SK-N-SH treated with all-trans-retinoic acid at 6 μM for 48 hours (cell line): ENCODE results near the gene LRRK1.

Source experiments
- ATAC-seq: fragments of 200-7000 bp; cut with Tn5 transposase; 3 replicates; pipeline ENCODE4 v1.9.1; 2020; ENCODE audit warnings: mild to moderate bottlenecking, moderate library complexity
- ARNTL ChIP-seq: fragments of 450-650 bp; formaldehyde crosslinking; IDR thresholded peaks from 2 replicates; pipeline ENCODE4 v1.5.0; 2020; ENCODE audit warnings: low read depth, mild to moderate bottlenecking, moderate library complexity, borderline replicate concordance
- CSDC2 ChIP-seq: fragments of 250-450 bp; sonication (Bioruptor Pico); IDR thresholded peaks from 2 replicates; pipeline ENCODE4 v1.5.0; 2020; ENCODE audit warnings: mild to moderate bottlenecking, moderate library complexity
- ESRRG ChIP-seq: fragments of 250-450 bp; sonication (Bioruptor Pico); IDR thresholded peaks from 2 replicates; pipeline ENCODE4 v1.6.1; 2021; ENCODE audit warnings: mild to moderate bottlenecking
- GLIS3 ChIP-seq: fragments of 250-450 bp; sonication (Bioruptor Pico); IDR thresholded peaks from 2 replicates; pipeline ENCODE4 v1.5.0; 2020; ENCODE audit warnings: mild to moderate bottlenecking, moderate library complexity
- OSR1 ChIP-seq: fragments of 250-450 bp; sonication (Bioruptor Pico); IDR thresholded peaks from 2 replicates; pipeline ENCODE4 v1.8.0; 2022; ENCODE audit warnings: moderate library complexity, mild to moderate bottlenecking, inconsistent platforms
- POU6F1 ChIP-seq: fragments of 250-450 bp; sonication (Bioruptor Pico); IDR thresholded peaks from 2 replicates; pipeline ENCODE4 v1.8.0; 2021; ENCODE audit warnings: low read depth, mild to moderate bottlenecking, moderate library complexity, borderline replicate concordance
- PPARA ChIP-seq: fragments of 250-450 bp; sonication (Bioruptor Pico); IDR thresholded peaks from 2 replicates; pipeline ENCODE4 v1.5.0; 2020; ENCODE audit warnings: mild to moderate bottlenecking, borderline replicate concordance
- RARB ChIP-seq: fragments of 250-450 bp; sonication (Bioruptor Pico); IDR thresholded peaks from 2 replicates; pipeline ENCODE4 v1.8.0; 2021; ENCODE audit warnings: mild to moderate bottlenecking, moderate library complexity
- SNAI2 ChIP-seq: fragments of 250-450 bp; sonication (Bioruptor Pico); IDR thresholded peaks from 2 replicates; pipeline ENCODE4 v1.5.0; 2020; ENCODE audit warnings: mild to moderate bottlenecking, moderate library complexity
- TCF4 ChIP-seq: fragments of 250-450 bp; sonication (Bioruptor Pico); IDR thresholded peaks from 2 replicates; pipeline ENCODE4 v1.8.0; 2021; ENCODE audit warnings: mild to moderate bottlenecking, moderate library complexity, borderline replicate concordance
- TOX ChIP-seq: fragments of 250-450 bp; sonication (Bioruptor Pico); IDR thresholded peaks from 2 replicates; pipeline ENCODE4 v1.8.0; 2021; ENCODE audit warnings: mild to moderate bottlenecking, moderate library complexity, borderline replicate concordance
- ZC3H10 ChIP-seq: fragments of 250-450 bp; sonication (Bioruptor Pico); IDR thresholded peaks from 2 replicates; pipeline ENCODE4 v1.5.1; 2021; ENCODE audit warnings: mild to moderate bottlenecking, moderate library complexity
- ZFP3 ChIP-seq: fragments of 250-450 bp; sonication (Bioruptor Pico); IDR thresholded peaks from 2 replicates; pipeline ENCODE4 v1.5.0; 2020; ENCODE audit warnings: mild to moderate bottlenecking, moderate library complexity
- ZFP30 ChIP-seq: fragments of 450-650 bp; formaldehyde crosslinking; IDR thresholded peaks from 2 replicates; pipeline ENCODE4 v1.5.0; 2022; ENCODE audit warnings: mild to moderate bottlenecking, moderate library complexity
- ZNF565 ChIP-seq: fragments of 450-650 bp; formaldehyde crosslinking; conservative IDR thresholded peaks from 2 replicates; pipeline ENCODE4 v1.5.0; 2020; ENCODE audit warnings: low read depth, mild to moderate bottlenecking, moderate library complexity
- ZNF70 ChIP-seq: fragments of 450-650 bp; formaldehyde crosslinking; IDR thresholded peaks from 2 replicates; pipeline ENCODE4 v1.5.0; 2020; ENCODE audit warnings: mild to moderate bottlenecking, moderate library complexity
- ZNF8 ChIP-seq: fragments of 450-650 bp; formaldehyde crosslinking; IDR thresholded peaks from 2 replicates; pipeline ENCODE4 v1.5.0; 2020; ENCODE audit warnings: mild to moderate bottlenecking, moderate library complexity
- TF ChIP-seq, protein P1 (sequence below): fragments of 250-450 bp; sonication (Bioruptor Pico); IDR thresholded peaks from 2 replicates; pipeline ENCODE4 v1.5.1; 2020; ENCODE audit warnings: low read depth, mild to moderate bottlenecking, moderate library complexity
- TF ChIP-seq, protein P2 (sequence below): fragments of 250-450 bp; sonication (Bioruptor Pico); IDR thresholded peaks from 2 replicates; pipeline ENCODE4 v1.5.0; 2020; ENCODE audit warnings: mild to moderate bottlenecking, moderate library complexity
- TF ChIP-seq, protein P3 (sequence below): fragments of 250-450 bp; sonication (Bioruptor Pico); IDR thresholded peaks from 2 replicates; pipeline ENCODE4 v1.5.1; 2021; ENCODE audit warnings: mild to moderate bottlenecking, moderate library complexity

The LRRK1 gene

GRCh38 chr15:100981086-100981485 lies 61.9 kb downstream of the LRRK1 start:
- no peak for ATAC-seq
- TF ChIP-seq ZFP30 (CRISPR knock-in tag) (no peak), ZC3H10 (CRISPR knock-in tag) (no peak), SNAI2 (CRISPR knock-in tag) (no peak), TCF4 (CRISPR knock-in tag) (no peak), GLIS3 (no peak), ARNTL (CRISPR knock-in tag) (no peak)
- TF ChIP-seq, protein P1, sequence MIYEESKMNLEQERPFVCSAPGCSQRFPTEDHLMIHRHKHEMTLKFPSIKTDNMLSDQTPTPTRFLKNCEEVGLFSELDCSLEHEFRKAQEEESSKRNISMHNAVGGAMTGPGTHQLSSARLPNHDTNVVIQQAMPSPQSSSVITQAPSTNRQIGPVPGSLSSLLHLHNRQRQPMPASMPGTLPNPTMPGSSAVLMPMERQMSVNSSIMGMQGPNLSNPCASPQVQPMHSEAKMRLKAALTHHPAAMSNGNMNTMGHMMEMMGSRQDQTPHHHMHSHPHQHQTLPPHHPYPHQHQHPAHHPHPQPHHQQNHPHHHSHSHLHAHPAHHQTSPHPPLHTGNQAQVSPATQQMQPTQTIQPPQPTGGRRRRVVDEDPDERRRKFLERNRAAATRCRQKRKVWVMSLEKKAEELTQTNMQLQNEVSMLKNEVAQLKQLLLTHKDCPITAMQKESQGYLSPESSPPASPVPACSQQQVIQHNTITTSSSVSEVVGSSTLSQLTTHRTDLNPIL (CRISPR knock-in tag): no peak

GRCh38 chr15:100983221-100983620 lies 64.1 kb downstream of the LRRK1 start:
- TF ChIP-seq ZFP30 (CRISPR knock-in tag): no peak
- TF ChIP-seq POU6F1 (CRISPR knock-in tag): no peak
- TF ChIP-seq SNAI2 (CRISPR knock-in tag): no peak
- TF ChIP-seq CSDC2 (CRISPR knock-in tag): no peak
- no peak for TF ChIP-seq OSR1 (CRISPR knock-in tag)
- TF ChIP-seq ZNF8: no peak
- TF ChIP-seq ZC3H10 (CRISPR knock-in tag): no peak
- TF ChIP-seq ESRRG (CRISPR knock-in tag): no peak
- TF ChIP-seq, protein P1 (CRISPR knock-in tag): no peak
- no peak for TF ChIP-seq PPARA (CRISPR knock-in tag)
- no peak for TF ChIP-seq TCF4 (CRISPR knock-in tag)
- no peak for TF ChIP-seq ZNF70
- TF ChIP-seq, protein P2, sequence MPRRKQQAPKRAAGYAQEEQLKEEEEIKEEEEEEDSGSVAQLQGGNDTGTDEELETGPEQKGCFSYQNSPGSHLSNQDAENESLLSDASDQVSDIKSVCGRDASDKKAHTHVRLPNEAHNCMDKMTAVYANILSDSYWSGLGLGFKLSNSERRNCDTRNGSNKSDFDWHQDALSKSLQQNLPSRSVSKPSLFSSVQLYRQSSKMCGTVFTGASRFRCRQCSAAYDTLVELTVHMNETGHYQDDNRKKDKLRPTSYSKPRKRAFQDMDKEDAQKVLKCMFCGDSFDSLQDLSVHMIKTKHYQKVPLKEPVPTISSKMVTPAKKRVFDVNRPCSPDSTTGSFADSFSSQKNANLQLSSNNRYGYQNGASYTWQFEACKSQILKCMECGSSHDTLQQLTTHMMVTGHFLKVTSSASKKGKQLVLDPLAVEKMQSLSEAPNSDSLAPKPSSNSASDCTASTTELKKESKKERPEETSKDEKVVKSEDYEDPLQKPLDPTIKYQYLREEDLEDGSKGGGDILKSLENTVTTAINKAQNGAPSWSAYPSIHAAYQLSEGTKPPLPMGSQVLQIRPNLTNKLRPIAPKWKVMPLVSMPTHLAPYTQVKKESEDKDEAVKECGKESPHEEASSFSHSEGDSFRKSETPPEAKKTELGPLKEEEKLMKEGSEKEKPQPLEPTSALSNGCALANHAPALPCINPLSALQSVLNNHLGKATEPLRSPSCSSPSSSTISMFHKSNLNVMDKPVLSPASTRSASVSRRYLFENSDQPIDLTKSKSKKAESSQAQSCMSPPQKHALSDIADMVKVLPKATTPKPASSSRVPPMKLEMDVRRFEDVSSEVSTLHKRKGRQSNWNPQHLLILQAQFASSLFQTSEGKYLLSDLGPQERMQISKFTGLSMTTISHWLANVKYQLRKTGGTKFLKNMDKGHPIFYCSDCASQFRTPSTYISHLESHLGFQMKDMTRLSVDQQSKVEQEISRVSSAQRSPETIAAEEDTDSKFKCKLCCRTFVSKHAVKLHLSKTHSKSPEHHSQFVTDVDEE (CRISPR knock-in tag): no peak
- TF ChIP-seq ZNF565 (CRISPR knock-in tag): no peak
- TF ChIP-seq, protein P3, sequence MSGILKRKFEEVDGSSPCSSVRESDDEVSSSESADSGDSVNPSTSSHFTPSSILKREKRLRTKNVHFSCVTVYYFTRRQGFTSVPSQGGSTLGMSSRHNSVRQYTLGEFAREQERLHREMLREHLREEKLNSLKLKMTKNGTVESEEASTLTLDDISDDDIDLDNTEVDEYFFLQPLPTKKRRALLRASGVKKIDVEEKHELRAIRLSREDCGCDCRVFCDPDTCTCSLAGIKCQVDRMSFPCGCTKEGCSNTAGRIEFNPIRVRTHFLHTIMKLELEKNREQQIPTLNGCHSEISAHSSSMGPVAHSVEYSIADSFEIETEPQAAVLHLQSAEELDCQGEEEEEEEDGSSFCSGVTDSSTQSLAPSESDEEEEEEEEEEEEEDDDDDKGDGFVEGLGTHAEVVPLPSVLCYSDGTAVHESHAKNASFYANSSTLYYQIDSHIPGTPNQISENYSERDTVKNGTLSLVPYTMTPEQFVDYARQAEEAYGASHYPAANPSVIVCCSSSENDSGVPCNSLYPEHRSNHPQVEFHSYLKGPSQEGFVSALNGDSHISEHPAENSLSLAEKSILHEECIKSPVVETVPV (CRISPR knock-in tag): no peak
- no peak for TF ChIP-seq ZFP3 (CRISPR knock-in tag)
- TF ChIP-seq RARB (CRISPR knock-in tag): no peak
- no peak for TF ChIP-seq ARNTL (CRISPR knock-in tag)
- no peak for TF ChIP-seq TOX (CRISPR knock-in tag)
- ATAC-seq: no peak

GRCh38 chr15:100985401-100985800 lies 66.2 kb downstream of the LRRK1 start:
- no peak for ATAC-seq
- TF ChIP-seq ARNTL (CRISPR knock-in tag) (no peak), ZFP3 (CRISPR knock-in tag) (peak; percentile 92)
